Measurements from ENCODE around the gene CCDC148.
"Not testable (repeated sequence)": the region's sequence is repeated elsewhere in the genome, so short reads cannot be mapped to it uniquely, and the experiment has no call there.

Gene CCDC148

DNA sequence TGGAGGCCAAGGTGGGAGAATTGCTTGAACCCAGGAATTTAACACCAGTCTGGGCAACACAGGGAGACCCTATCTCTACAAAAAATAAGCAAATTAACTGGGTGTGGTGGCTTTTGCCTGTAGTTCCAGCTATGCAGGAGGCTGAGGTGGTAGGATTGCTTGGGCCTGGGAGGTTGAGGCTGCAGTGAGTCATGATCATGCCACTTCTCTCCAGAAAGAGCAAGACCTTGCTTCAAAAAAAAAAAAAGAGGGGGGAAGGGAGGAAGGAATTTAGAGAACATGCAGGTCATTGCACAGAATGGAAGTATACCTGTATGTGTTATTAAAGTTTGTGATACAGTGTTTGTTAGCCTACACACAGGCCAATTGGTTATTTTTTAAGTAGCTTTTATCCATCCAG, 26.0 kb upstream of the CCDC148 start:
- no peak for DNase-seq (ENCODE audit: low read depth in 2 of 2)

DNA sequence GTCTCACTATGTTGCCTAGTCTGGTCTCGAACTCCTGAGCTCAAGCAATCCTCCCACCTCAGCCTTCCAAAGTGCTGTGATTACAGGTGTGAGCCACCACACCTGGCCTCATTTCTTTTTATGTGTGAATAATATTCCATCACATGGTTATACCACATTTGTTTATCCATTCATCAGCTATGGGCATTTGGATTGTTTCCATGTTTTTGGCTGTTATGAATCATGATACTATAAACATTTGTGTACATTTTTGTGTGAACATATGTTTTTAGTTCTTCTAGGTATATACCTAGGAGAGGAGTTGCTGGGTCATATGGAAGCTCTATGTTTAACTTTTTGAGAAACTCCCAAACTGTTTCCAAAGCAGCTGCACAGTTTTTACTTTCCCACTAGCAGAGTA, 24.6 kb upstream of the CCDC148 start:
- DNase-seq (ENCODE audit: low read depth in 2 of 2), result no peak

DNA sequence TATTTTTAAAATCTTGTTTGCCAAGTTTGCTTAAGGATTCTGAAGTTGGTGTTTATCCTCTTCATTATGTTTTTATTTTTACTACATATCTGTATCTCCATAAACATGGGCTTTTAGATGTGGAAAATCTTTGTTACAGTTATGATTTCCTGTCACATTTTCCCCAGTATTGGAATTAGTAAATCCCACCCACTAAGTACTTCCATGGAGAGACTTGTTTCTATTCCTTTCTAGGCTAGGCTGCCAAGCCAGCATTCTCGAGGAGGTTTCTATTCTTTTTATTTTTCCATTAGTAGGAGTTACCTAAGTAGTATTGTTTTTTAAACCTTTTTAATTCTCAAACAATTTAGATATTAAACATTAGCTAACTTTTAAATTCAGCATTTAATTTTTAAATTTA, 22.3 kb upstream of the CCDC148 start:
- no peak for DNase-seq (ENCODE audit: low read depth in 2 of 2)

DNA sequence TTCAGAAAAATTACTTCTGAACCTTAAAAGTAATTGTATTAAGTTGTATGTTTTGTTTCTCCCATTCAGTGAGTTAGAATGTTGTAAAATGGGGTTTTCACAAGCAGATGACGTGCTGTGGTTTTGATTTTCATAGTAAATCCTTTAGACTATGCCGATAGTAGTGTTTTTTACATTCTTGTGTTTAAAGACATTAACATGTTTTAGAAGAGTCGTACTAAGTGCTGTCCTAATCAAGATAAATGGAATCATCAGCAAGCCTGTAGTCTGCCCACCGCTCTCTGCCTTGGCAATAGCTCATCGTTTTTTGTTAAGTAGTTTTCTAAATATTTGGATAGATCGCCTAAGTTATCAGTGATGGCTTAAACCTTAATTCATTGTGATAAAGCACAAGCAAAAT, 21.7 kb upstream of the CCDC148 start:
- DNase-seq (ENCODE audit: low read depth in 2 of 2), result no peak

DNA sequence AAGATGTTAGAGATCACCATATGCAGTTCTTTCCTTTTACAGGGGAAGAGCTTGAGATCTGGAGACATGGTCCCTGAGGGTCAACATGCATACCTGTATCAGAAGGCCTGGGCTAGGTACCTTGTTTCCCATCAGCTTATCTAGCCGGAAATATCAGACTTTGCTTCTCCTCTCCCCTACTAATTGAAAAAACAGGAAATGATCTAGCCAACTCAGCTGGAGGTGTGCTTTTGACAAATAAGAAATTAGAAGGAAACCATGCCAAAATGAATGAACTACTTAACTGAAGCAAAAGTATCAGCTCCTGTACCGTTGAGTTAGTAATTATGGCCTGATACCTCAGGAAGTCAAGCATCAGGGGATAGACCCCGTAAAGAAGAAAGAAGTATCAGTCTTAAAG, 20.6 kb upstream of the CCDC148 start:
- DNase-seq (ENCODE audit: low read depth in 2 of 2), result no peak

DNA sequence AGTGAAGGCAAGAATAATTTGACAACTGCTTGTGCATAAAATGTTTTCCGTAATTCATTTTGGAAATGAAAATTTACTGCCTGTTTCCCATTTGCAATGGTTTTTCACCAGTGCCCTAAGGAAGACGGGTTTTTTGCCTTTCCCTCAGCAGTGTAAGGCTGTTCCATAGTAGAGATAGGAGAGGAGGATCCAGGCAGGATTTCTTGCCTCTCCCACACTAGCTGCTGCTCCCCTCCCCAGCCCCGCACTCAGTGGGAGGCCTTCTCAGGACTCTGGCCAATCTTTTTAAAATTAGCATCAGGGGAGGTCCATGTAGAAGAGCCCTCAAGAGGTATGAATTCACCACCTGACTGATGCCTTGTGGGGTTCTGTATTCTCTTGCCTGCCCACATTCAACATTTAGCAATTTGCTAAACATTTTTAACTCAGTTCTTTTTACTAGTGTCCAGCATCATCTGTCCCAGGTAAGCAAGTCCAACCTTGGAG, 18.0 kb upstream of the CCDC148 start:
- not testable (repeated sequence) for DNase-seq (ENCODE audit: low read depth in 2 of 2)

DNA sequence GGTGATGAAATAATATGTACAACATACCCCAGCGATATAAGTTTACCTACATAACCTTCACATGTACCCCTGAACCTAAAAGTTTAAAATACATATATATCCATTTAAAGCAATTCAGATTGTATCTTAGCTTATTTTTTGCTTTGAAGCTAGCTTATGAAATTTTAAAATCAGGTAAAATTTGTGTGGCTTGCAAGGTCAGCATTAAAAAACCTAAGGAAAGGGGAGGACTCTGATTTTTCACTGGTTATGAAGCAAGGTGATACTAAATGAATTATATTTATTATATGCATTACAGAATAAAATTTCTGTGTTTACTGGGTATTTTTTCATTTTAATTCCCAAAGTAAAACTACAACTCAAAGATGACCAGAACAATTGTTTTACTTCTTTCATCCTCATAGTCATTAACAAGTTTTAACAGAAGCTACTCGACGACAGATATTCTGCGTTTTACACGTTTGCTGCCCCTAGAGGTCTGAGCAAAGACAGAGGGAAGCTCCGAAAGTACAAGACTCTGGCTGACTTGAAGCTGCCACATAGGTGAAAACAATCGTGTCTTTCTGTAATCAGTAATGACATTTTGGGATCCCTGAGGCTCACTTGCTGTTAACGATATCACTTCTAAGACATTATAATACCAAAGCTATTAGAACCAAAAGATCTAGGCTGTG, 17.3 kb upstream of the CCDC148 start:
- no peak for DNase-seq (ENCODE audit: low read depth in 2 of 2)

DNA sequence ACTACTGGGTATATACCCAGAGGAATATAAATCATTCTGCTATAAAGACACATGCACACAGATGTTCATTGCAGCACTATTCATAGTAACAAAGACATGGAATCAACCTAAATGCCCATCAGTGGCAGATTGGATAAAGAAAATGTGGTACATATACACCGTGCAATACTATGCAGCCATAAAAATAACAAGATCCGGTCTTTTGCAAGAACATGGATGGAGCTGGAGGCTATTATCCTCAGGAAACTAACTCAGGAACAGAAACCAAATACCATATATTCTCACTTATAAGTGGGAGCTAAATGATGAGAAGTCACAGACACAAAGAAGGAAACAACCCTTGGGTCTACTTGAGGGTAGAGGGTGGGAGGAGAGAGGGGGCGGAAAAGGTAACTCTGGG, 16.7 kb upstream of the CCDC148 start:
- DNase-seq (ENCODE audit: low read depth in 2 of 2), result not testable (repeated sequence)

DNA sequence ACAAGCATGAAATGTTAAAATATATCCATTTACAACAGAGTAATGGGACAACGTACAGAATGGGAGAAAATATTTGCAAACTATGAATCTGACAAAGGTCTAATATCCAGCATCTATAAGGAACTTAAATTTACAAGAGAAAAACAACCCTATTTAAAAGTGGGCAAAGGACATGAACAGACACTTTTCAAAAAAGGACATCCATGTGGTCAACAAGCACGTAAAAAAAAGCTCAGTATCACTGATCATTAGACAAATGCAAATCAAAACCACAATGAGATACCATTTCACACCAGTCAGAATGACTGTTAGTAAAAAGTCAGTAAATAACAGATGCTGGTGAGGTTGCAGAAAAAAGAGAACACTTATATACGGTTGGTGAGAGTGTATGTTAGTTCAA, 16.3 kb upstream of the CCDC148 start:
- DNase-seq (ENCODE audit: low read depth in 2 of 2), result not testable (repeated sequence)

DNA sequence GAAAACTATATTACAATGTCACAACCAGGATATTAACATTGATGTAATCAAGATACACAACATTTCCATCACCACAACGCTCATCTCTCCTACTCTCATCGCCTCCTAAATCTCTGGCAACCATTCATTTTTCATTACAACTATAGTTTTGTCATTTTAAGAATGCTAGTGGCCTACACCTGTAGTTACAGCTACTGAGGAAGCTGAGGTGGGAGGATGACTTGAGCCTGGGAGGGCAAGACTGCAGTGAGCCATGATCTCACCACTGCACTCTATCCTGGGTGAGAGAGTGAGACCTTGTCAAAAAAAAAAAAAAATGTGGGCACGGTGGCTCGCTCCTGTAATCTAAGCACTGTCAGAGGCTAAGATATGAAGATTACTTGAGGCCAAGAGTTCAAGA, 10.7 kb upstream of the CCDC148 start:
- DNase-seq (ENCODE audit: low read depth in 2 of 2), result no peak

DNA sequence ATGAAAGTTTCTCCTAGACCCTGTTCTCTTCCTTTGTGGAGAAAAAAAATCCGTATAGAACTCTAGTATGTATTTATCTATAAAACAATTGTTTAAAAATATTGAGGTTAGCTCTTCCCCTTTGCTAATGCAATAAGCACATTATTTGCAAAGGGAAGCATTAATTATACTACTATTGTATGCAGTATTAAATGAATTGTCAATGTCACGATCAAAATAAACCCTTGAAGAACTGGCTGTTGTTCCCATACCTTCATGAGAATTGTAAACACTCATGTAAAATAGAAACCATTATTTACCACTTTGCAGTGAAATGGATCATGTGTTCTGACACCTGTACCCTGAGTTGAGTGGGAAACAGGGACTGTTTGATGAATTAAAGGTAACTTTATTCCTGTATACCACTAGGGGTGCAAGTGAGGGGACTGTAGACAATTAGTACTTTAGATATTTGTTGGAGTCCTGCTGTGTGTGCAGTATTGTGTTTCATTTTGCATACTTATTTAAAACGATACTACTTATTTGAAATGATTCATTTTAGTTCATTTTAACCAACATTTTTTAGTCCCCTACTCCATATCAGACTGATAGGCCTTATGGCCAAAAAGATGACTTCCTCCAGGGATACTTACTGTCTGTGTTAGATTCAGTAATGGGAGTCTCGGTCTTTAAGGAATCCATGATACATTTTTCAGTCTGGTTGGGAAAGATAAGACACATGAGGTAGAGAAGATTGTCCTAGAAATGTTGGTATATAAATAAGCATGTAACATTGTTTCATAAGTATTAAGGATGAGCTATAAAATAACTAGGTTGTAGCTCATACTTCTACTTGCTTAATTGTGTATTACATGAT, 8.1 kb upstream of the CCDC148 start:
- no peak for DNase-seq (ENCODE audit: low read depth in 2 of 2)

DNA sequence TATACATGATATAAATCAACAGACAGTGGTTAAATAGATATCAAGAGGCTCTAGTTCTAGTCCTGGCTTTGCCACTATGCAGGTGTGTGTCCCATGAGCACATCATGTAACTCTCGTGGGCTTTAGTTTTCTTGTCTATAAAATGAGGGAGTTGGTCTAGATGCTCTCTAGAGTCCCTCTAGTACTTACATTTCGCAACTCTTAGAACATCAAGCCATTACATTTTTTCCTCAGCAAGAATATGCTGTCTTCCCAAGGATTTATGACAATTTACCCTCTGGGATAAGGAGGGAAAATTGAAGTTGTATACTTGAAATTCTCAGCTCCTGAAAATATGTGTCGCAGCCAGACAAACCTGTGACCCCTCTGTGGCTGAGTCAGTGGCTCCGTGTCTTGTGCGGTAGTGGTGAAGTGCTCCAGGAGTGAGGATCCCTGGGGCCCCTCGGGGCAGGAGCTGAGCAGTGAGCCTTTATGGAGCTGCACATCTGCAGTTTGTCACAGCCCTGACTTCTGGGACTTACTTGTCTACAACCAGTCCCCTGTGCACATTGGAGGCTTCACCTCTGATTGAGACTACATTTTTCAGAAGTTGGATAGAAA, 7.0 kb upstream of the CCDC148 start:
- DNase-seq (ENCODE audit: low read depth in 2 of 2), result no peak

DNA sequence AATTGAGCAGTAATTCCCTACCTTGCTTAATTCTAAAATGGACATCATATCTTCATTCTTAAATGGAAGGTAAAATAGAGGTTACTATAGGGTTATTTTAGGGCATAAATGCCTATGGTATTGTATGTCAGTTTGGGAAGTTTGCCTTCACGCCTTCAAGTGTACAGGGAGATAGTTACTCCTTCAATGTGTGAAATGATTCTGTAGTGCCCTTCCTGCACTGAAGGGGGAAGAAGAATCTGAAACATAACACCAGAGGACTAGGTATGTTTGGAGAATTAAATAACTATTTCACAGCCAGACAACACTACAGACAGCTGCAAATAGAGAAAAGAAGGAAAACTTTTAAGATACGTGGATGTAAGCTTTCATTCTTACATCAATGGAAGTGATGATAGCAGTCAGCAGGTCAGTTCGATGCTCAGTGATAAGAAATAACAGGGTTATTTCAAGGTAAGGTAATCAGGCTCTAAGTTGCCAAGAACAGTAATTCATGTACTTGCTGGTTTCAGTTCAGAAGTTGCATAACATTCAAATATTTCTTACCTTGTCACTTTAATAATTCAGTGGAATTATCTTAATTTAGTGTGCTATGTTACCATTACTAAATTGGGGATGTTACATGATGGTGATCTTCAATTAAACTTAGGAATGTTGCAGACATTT, 4.2 kb upstream of the CCDC148 start:
- no peak for DNase-seq (ENCODE audit: low read depth in 2 of 2)

DNA sequence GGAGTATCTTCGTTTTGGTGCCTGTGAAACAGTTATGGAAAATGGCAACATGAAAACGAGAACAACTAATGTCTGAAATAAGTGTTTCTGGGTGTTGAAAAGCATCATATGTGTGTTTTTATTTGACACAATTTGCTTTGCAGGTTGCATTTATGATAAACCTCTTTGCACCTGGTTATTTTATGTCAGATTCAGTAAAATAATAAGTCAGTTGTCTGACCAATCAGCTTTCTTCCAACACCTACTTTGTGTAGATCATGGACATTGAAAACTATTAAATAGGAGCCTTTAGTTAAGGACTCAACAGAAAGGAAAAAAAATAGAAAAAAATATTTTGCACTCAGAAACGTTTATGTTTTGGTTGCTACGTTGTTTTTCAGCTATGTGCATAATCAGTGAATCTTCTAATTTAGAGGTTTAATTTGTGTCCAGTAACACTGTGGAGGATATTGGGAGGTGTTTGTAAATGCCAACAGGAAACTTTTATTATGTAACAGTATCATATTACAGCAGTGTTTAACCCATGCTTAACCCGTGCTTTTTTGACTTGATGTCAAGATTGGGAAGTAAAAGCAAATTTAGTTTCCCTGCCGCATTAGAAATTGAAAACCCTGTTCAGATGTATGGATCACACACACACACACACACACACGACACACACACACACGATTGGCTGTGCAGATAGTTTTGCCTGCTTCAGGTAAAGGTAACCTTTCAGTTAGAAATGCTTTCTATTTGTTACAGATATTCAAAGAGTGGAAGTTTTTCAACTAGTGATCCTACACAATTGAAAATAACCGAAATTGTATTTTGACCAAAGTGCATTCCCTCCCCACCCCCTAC, 2.8 kb upstream of the CCDC148 start:
- no peak for DNase-seq (ENCODE audit: low read depth in 2 of 2)

DNA sequence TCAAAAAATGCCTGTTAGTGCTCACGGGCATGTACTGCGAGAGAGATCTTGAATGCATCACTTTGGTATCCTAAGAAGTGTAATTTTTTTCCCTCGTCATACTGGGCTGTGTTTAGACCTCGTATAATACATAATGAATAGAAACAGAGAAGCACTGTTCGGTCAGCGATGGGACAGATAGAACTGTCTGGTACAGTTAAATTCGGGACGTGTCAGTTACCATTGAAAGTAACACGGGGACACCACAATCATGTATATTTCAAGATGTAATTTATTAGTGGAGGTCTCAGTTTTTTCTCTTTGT, 2.0 kb upstream of the CCDC148 start:
- DNase-seq (ENCODE audit: low read depth in 2 of 2), result no peak

DNA sequence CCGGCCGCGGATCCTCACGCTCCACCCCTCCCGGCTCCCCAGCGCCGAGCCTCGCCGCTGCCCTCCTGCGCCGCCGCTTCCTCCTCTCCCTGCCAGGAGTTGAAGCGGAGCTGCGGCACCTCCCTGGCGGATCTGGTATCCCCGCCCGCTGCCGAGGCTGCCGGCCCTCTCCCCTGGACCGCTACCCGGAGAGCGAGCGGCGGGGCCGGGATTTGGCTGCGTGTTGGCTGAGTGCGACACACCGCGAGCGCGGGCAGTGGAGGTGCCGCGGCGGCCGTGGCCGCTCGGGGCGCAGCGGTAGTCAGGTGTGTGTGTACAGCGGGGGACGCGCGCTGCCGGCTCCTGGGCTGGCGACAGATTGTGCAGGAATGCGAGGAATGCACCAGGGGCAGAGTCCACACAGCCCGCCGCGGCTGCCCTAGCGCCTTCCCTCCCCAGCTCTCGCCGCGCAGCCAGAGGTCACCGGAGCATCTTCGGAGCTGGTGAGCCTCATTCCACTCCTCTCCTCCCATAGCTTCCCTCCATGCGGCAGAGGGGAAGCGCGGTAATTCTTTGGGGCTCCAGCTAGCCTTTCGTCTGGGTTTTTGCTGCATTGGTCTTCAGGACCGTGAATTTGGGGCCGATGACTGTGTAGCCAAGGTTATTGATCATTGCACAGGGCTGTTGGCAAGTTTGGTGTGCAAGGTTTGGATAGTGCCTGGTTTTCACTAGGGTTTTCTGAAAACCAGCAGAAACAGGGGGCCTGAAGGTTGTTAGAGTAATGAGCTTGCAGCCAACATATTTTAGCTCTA, 1.5 kb upstream of the CCDC148 start:
- peak; percentile 29 to 48 for DNase-seq (ENCODE audit: low read depth in 2 of 2)

DNA sequence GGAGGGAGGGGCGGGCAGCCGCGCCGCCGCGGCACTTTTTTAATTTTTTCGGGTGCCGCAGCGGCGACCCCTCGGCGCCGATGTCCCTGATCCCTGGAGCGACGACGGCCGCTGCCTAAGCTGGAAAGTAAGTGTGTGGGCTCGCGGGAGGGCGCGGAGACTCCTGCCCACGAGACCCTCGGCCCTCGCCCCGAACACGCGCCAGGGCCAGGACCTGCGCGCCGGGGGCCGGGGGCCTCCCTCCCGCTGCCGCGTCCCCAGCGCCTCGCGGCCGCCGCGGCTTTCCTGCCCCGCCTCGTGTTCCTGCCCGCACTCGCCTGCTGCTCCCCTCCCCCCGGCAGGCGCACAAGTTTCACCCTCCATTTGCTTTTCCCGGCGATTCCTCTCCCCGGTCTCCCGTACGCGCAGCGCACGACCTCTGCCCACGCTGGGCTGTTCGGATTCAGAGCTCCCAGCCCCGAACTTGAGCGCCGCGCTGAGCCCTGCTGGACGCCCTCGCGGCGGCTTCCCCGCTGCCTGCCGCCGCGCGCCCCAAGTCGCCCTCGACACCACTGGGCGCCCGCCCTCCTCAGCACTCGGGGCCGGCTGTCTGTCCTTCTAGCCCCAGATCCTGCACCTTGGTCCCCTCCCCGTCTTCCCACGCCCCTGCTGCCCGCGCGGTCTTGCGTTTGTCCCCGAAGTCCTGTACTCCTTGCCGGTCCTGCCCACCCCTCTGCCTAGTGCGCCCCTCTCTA, 706 bp upstream of the CCDC148 start:
- DNase-seq (ENCODE audit: low read depth in 2 of 2), result peak; percentile 23 to 32

DNA sequence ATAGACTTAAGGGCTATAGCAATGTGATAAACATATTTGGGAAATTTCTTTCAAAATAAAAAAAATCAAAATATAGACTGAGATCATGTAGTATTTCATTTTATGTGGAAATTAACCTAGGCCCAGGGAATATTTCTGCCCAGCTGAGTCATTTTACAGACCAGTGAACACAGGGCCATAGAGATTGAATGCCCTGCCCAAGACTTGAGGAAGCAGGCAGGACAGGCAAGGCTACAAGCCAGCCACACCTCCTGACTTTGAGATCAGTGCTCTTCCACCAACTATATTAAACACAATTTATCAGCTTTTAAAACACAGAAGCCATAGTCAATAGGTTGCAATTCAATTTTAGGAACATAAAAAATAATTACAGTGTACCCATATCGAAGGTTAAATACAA, 12.9 kb downstream of the CCDC148 start:
- DNase-seq (ENCODE audit: low read depth in 2 of 2), result no peak

DNA sequence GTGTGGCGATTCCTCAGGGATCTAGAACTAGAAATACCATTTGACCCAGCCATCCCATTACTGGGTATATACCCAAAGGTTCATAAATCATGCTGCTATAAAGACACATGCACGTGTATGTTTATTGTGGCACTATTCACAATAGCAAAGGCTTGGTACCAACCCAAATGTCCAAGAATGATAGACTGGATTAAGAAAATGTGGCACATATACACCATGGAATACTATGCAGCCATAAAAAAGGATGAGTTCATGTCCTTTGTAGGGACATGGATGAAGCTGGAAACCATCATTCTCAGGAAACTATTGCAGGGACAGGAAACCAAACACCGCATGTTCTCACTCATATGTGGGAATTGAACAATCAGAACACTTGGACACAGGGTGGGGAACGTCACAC, 17.5 kb downstream of the CCDC148 start:
- DNase-seq (ENCODE audit: low read depth in 2 of 2), result not testable (repeated sequence)

DNA sequence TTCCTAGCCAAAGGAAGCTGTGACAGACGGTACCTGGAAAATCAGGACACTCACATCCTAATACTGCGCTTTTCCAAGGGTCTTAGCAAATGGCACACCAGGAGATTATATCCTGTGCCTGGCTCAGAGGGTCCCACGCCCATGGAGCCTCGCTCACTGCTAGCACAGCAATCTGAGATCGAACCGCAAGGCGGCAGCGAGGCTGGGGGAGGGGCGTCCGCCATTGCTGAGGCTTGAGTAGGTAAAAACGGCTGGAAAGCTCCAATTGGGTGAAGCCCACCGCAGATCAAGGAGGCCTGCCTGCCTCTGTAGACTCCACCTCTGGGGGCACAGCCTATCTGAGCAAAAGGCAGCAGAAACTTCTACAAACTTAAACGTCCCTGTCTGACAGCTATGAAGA, 22.8 kb downstream of the CCDC148 start:
- DNase-seq (ENCODE audit: low read depth in 2 of 2), result not testable (repeated sequence)

Measured in stimulated activated CD8-positive, alpha-beta memory T cell treated with anti-CD3 and anti-CD28 coated beads, Interleukin-2, amount 100 ng/mL, for 48 hours (primary cell).